ENCODE results near the gene TOM1L1. TPM values are rescaled to one million over a fixed set of nuclear protein-coding genes. Genes with fewer than 3 reads are reported as not detected.

Gene TOM1L1
- total and polyA plus RNA-seq, 4 donors, result 21.4 to 119 (median 33.9) TPM

- Histone ChIP-seq H3K4me3 (ENCODE audit: low read depth in 1 of 3, low read length in 3 of 3) (no peak overlapping the region), H3K27ac (ENCODE audit: low read depth in 1 of 2, low read length in 2 of 2) (no peak overlapping the region), H3K9me3 (ENCODE audit: control insufficient read depth in 4 of 4, low read length in 3 of 4) (no peaks in the 10 kb centered on the region), H3K27me3 (ENCODE audit: control insufficient read depth in 4 of 4, insufficient read depth in 4 of 4, low read length in 3 of 4) (no peaks in the 10 kb centered on the region), H3K36me3 (ENCODE audit: control insufficient read depth in 4 of 4, insufficient read depth in 3 of 4, low read depth in 1 of 4, low read length in 3 of 4) (no peaks in the 10 kb centered on the region), H3K9ac (ENCODE audit: low read depth in 1 of 2, low read length in 2 of 2) (no peak overlapping the region), H3K4me1 (ENCODE audit: control insufficient read depth in 4 of 4, insufficient read depth in 4 of 4, low read length in 3 of 4) (peaks cover 0 to 11% (median 9%) of the 10 kb centered on the region in 4 donors)
- 88% methylated on average over 3 of the region's 3 CpGs for WGBS
- TF ChIP-seq REST (IDR thresholded peaks at IDR 0.05) (no peak), TAF1 (conservative IDR thresholded peaks at IDR 0.05) (no peak), GABPA (IDR thresholded peaks at IDR 0.05 in 1 of 2, conservative IDR thresholded peaks at IDR 0.05 in 1 of 2) (no peak)
- no peak for DNase-seq (ENCODE audit: low spot score)
Measured at GRCh38 chr17:54899201-54899600, 1.5 kb upstream of the TOM1L1 start.

- Histone ChIP-seq H3K4me1 (ENCODE audit: control insufficient read depth in 4 of 4, insufficient read depth in 4 of 4, low read length in 3 of 4) (peaks cover 0 to 16% (median 12%) of the 10 kb centered on the region in 4 donors), H3K36me3 (ENCODE audit: control insufficient read depth in 4 of 4, insufficient read depth in 3 of 4, low read depth in 1 of 4, low read length in 3 of 4) (no peaks in the 10 kb centered on the region), H3K27me3 (ENCODE audit: control insufficient read depth in 4 of 4, insufficient read depth in 4 of 4, low read length in 3 of 4) (no peaks in the 10 kb centered on the region), H3K27ac (ENCODE audit: low read depth in 1 of 2, low read length in 2 of 2) (peak overlapping the region; percentile 13 to 83), H3K9ac (ENCODE audit: low read depth in 1 of 2, low read length in 2 of 2) (no peak overlapping the region), H3K4me3 (ENCODE audit: low read depth in 1 of 3, low read length in 3 of 3) (peak overlapping the region in 2 of 3 donors; percentile 57 to 79), H3K9me3 (ENCODE audit: control insufficient read depth in 4 of 4, low read length in 3 of 4) (no peaks in the 10 kb centered on the region)
- WGBS, result 32% methylated on average over 18 of the region's 18 CpGs
- TF ChIP-seq FOXA2 (IDR thresholded peaks at IDR 0.05), result no peak
- DNase-seq (ENCODE audit: low spot score), result no peak
Measured at GRCh38 chr17:54899721-54900456, 763 bp upstream of the TOM1L1 start.

- DNase-seq (ENCODE audit: low spot score), result no peak
- H3K4me3 ChIP-seq (ENCODE audit: low read depth in 1 of 3, low read length in 3 of 3), result peak overlapping the region; percentile 57 to 83 (median 79)
- H3K27ac ChIP-seq (ENCODE audit: low read depth in 1 of 2, low read length in 2 of 2), result peak overlapping the region in 1 of 2 donors; percentile 83
- no peaks in the 10 kb centered on the region for H3K9me3 ChIP-seq (ENCODE audit: control insufficient read depth in 4 of 4, low read length in 3 of 4)
- H3K4me1 ChIP-seq (ENCODE audit: control insufficient read depth in 4 of 4, insufficient read depth in 4 of 4, low read length in 3 of 4), result peaks cover 0 to 29% (median 16%) of the 10 kb centered on the region in 4 donors
- H3K9ac ChIP-seq (ENCODE audit: low read depth in 1 of 2, low read length in 2 of 2), result peak overlapping the region; percentile 63 to 72
- no peaks in the 10 kb centered on the region for H3K36me3 ChIP-seq (ENCODE audit: control insufficient read depth in 4 of 4, insufficient read depth in 3 of 4, low read depth in 1 of 4, low read length in 3 of 4)
- no peak for TF ChIP-seq RAD21 (IDR thresholded peaks at IDR 0.05)
- H3K27me3 ChIP-seq (ENCODE audit: control insufficient read depth in 4 of 4, insufficient read depth in 4 of 4, low read length in 3 of 4), result no peaks in the 10 kb centered on the region
- 21% methylated on average over 9 of the region's 9 CpGs for WGBS
Measured at GRCh38 chr17:54901230-54901822, 674 bp downstream of the TOM1L1 start.

DNA sequence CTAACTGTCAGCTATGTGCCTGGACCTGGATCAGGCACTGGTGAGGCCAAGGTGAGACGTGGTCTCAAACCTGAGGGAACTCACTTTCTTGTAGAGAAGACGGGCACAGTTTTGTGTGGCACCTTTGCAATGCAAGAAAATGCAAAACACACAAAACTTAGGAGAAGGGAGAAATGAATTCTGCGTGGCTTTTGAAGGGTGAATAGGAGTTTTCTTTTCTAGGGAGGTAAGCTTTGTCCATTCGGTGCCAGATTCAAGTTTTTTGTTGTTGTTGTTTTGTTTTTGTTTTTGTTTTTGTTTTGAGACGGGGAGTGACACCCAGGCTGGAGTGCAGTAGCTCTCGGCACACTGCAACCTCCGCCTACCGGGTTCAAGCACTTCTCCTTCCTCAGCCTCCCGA lies 1.4 kb downstream of the TOM1L1 start:
- Histone ChIP-seq H3K27ac (ENCODE audit: low read depth in 1 of 2, low read length in 2 of 2) (no peak overlapping the region), H3K27me3 (ENCODE audit: control insufficient read depth in 4 of 4, insufficient read depth in 4 of 4, low read length in 3 of 4) (no peaks in the 10 kb centered on the region), H3K9ac (ENCODE audit: low read depth in 1 of 2, low read length in 2 of 2) (peak overlapping the region; percentile 30 to 72), H3K36me3 (ENCODE audit: control insufficient read depth in 4 of 4, insufficient read depth in 3 of 4, low read depth in 1 of 4, low read length in 3 of 4) (no peaks in the 10 kb centered on the region), H3K4me1 (ENCODE audit: control insufficient read depth in 4 of 4, insufficient read depth in 4 of 4, low read length in 3 of 4) (peaks cover 0 to 36% (median 23%) of the 10 kb centered on the region in 4 donors), H3K9me3 (ENCODE audit: control insufficient read depth in 4 of 4, low read length in 3 of 4) (no peaks in the 10 kb centered on the region), H3K4me3 (ENCODE audit: low read depth in 1 of 3, low read length in 3 of 3) (peak overlapping the region; percentile 57 to 83 (median 79))
- 47% methylated on average over 9 of the region's 9 CpGs for WGBS
- no peak for DNase-seq (ENCODE audit: low spot score)
- TF ChIP-seq, protein P1, sequence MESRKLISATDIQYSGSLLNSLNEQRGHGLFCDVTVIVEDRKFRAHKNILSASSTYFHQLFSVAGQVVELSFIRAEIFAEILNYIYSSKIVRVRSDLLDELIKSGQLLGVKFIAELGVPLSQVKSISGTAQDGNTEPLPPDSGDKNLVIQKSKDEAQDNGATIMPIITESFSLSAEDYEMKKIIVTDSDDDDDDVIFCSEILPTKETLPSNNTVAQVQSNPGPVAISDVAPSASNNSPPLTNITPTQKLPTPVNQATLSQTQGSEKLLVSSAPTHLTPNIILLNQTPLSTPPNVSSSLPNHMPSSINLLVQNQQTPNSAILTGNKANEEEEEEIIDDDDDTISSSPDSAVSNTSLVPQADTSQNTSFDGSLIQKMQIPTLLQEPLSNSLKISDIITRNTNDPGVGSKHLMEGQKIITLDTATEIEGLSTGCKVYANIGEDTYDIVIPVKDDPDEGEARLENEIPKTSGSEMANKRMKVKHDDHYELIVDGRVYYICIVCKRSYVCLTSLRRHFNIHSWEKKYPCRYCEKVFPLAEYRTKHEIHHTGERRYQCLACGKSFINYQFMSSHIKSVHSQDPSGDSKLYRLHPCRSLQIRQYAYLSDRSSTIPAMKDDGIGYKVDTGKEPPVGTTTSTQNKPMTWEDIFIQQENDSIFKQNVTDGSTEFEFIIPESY (IDR thresholded peaks at IDR 0.05), result no peak
- TF ChIP-seq YY1 (IDR thresholded peaks at IDR 0.05), result no peak
- no peak for TF ChIP-seq CTCF (IDR thresholded peaks at IDR 0.05; ENCODE audit: low read depth, low read length, missing input control)
- no peak for TF ChIP-seq EGR1 (IDR thresholded peaks at IDR 0.05; ENCODE audit: low read depth in 2 of 2)
- no peak for TF ChIP-seq RAD21 (IDR thresholded peaks at IDR 0.05)
- TF ChIP-seq JUND (IDR thresholded peaks at IDR 0.05), result no peak
- TF ChIP-seq MAX (IDR thresholded peaks at IDR 0.05), result no peak
- TF ChIP-seq RXRA (IDR thresholded peaks at IDR 0.05), result no peak
- TF ChIP-seq SP1 (IDR thresholded peaks at IDR 0.05), result no peak
- TF ChIP-seq HNF4G (IDR thresholded peaks at IDR 0.05), result no peak
- TF ChIP-seq GABPA (IDR thresholded peaks at IDR 0.05 in 1 of 2, conservative IDR thresholded peaks at IDR 0.05 in 1 of 2), result no peak

Measured in liver (tissue), 9 donors.